K562 (cell line): ENCODE data around the gene ZBTB26. TPM values are rescaled to one million over a fixed set of nuclear protein-coding genes. Genes with fewer than 3 reads are reported as not detected.

ENCODE experiments used
- COPS2 ChIP-seq: fragments of 450-650 bp; conservative IDR thresholded peaks from 2 replicates; pipeline ENCODE4 v1.6.1; 2016; ENCODE audit warnings: mild to moderate bottlenecking, moderate library complexity
- CREBBP ChIP-seq: IDR thresholded peaks from one replicate; pipeline ENCODE4 v1.6.1; 2012; ENCODE audit warnings: low read depth, mild to moderate bottlenecking, control low read depth, inconsistent platforms, low read length
- HLTF ChIP-seq: fragments of 450-650 bp; IDR thresholded peaks from 2 replicates; pipeline ENCODE4 v1.6.1; 2016
- HMG20A ChIP-seq: fragments of 450-650 bp; formaldehyde crosslinking; conservative IDR thresholded peaks from 2 replicates; pipeline ENCODE4 v1.4.0; 2020; ENCODE audit warnings: mild to moderate bottlenecking, mixed read lengths
- HOXB6 ChIP-seq: fragments of 250-450 bp; sonication (Bioruptor Pico); IDR thresholded peaks from 2 replicates; pipeline ENCODE4 v1.5.1; 2022; ENCODE audit warnings: mild to moderate bottlenecking, borderline replicate concordance
- KDM2B ChIP-seq: fragments of 250-450 bp; sonication (Bioruptor Pico); IDR thresholded peaks from 2 replicates; pipeline ENCODE4 v1.8.0; 2021; ENCODE audit warnings: mild to moderate bottlenecking, moderate library complexity
- NR2C1 ChIP-seq, 2 experiments: fragments of 450-650 bp; IDR thresholded peaks; 2 replicates each; pipeline ENCODE4 v1.6.1; 2017; ENCODE audit warnings: mild to moderate bottlenecking in 2 of 2, antibody characterized with exemption in 1 of 2, inconsistent platforms in 1 of 2, missing compliant biosample characterization in 1 of 2, missing genetic modification characterization in 1 of 2
- NRF1 ChIP-seq, 2 experiments: fragments of 450-650 bp; IDR thresholded peaks in 1 of 2; conservative IDR thresholded peaks in 1 of 2; 2 replicates each; pipeline ENCODE4 v1.6.1; 2014; ENCODE audit warnings: mild to moderate bottlenecking in 2 of 2
- PML ChIP-seq: IDR thresholded peaks from 2 replicates; pipeline ENCODE4 v1.6.1; 2012; ENCODE audit warnings: low read length, inconsistent platforms
- SLC30A9 ChIP-seq: fragments of 250-450 bp; sonication (Bioruptor Pico); IDR thresholded peaks from 2 replicates; pipeline ENCODE4 v1.8.0; 2022; ENCODE audit warnings: mild to moderate bottlenecking, moderate library complexity
- ZBTB43 ChIP-seq: sonication (generic); formaldehyde crosslinking; IDR thresholded peaks from 2 replicates; pipeline ENCODE4 v1.8.0; 2023; ENCODE audit warnings: mild to moderate bottlenecking, missing genetic modification reagents
- ZC3H4 ChIP-seq: sonication (generic); formaldehyde crosslinking; IDR thresholded peaks from 2 replicates; pipeline ENCODE4 v1.9.0; 2021; ENCODE audit warnings: missing genetic modification reagents, borderline replicate concordance
- ZNF384 ChIP-seq: IDR thresholded peaks from 2 replicates; pipeline ENCODE4 v1.6.1; 2012; ENCODE audit warnings: low read depth, low read length, improper control_type of control experiment
- ZNF764 ChIP-seq: fragments of 250-450 bp; sonication (Bioruptor Pico); IDR thresholded peaks from 2 replicates; pipeline ENCODE4 v1.4.0; 2020; ENCODE audit warnings: low read depth, mild to moderate bottlenecking, moderate library complexity
- polyA plus RNA-seq, 8 experiments: library from polyadenylated mRNA; depleted of rRNA in 4 of 8; stranded (reverse) in 5 of 8; unstranded in 3 of 8; fragments of >200 nt; fragmentation: Nextera tagmentation in 2 of 8; fragmentation: Illumina TruSeq in 1 of 8; extraction: Ambion mirVana in 2 of 8; extraction: Trizol in 1 of 8; gene quantifications; 2 replicates each; pipeline versions ENCODE4 v1.2.1 to v1.2.3, GENCODE V29; 2011 to 2014; ENCODE audit warnings: inconsistent platforms in 1 of 8, missing spikeins in 1 of 8
- total RNA-seq, 7 experiments: library from RNA; depleted of rRNA in 6 of 7; stranded (reverse); fragments of >200 nt in 6 of 7; fragmentation: Illumina TruSeq in 2 of 7; extraction: Trizol in 2 of 7; gene quantifications; 2 replicates each; pipeline versions ENCODE4 v1.2.1 to v1.2.3, GENCODE V29; 2011 to 2021; ENCODE audit warnings: low replicate concordance in 1 of 7
- TF ChIP-seq, protein P1 (sequence below): fragments of 250-450 bp; sonication (Bioruptor Pico); IDR thresholded peaks from 2 replicates; pipeline ENCODE4 v1.5.1; 2021; ENCODE audit warnings: mild to moderate bottlenecking
- TF ChIP-seq, protein P2 (sequence below): fragments of 250-450 bp; sonication (Bioruptor Pico); IDR thresholded peaks from 2 replicates; pipeline ENCODE4 v1.5.0; 2021; ENCODE audit warnings: mild to moderate bottlenecking, moderate library complexity

Gene ZBTB26
- total and polyA plus RNA-seq, 9 of the 15 experiments (the other 6 are each of a cell fraction or from before 2014, with no cell fraction given), result 2.4 to 20.7 (median 5.0) TPM

- TF ChIP-seq ZBTB43 (CRISPR knock-in tag), result no peak
- TF ChIP-seq HLTF, result 0 out of 2 replicates have a peak, but pooled peaks have one; percentile 67
- TF ChIP-seq NRF1 (conservative IDR thresholded peaks at IDR 0.05 in 1 of 2, IDR thresholded peaks at IDR 0.05 in 1 of 2), result 0 out of 4 replicates have a peak, but pooled peaks have one; percentile 5 to 24
- no peak for TF ChIP-seq ZC3H4 (CRISPR knock-in tag)
- TF ChIP-seq SLC30A9 (CRISPR knock-in tag), result no peak
- TF ChIP-seq HMG20A (CRISPR knock-in tag), result no peak
- TF ChIP-seq HOXB6, result no peak
- no peak for TF ChIP-seq COPS2
- TF ChIP-seq, protein P1, sequence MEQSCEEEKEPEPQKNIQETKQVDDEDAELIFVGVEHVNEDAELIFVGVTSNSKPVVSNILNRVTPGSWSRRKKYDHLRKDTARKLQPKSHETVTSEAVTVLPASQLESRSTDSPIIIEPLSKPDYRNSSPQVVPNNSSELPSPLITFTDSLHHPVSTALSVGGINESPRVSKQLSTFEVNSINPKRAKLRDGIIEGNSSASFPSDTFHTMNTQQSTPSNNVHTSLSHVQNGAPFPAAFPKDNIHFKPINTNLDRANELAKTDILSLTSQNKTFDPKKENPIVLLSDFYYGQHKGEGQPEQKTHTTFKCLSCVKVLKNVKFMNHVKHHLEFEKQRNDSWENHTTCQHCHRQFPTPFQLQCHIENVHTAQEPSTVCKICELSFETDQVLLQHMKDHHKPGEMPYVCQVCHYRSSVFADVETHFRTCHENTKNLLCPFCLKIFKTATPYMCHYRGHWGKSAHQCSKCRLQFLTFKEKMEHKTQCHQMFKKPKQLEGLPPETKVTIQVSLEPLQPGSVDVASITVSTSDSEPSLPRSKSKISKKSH (CRISPR knock-in tag), result no peak
- TF ChIP-seq NR2C1 (IDR thresholded peaks at IDR 0.05), result peak; percentile 99
- peak; percentile 100 for TF ChIP-seq NR2C1 (tag; IDR thresholded peaks at IDR 0.05)
- no peak for TF ChIP-seq ZNF384
- TF ChIP-seq CREBBP, result no peak
- no peak for TF ChIP-seq ZNF764 (CRISPR knock-in tag)
- TF ChIP-seq, protein P2, sequence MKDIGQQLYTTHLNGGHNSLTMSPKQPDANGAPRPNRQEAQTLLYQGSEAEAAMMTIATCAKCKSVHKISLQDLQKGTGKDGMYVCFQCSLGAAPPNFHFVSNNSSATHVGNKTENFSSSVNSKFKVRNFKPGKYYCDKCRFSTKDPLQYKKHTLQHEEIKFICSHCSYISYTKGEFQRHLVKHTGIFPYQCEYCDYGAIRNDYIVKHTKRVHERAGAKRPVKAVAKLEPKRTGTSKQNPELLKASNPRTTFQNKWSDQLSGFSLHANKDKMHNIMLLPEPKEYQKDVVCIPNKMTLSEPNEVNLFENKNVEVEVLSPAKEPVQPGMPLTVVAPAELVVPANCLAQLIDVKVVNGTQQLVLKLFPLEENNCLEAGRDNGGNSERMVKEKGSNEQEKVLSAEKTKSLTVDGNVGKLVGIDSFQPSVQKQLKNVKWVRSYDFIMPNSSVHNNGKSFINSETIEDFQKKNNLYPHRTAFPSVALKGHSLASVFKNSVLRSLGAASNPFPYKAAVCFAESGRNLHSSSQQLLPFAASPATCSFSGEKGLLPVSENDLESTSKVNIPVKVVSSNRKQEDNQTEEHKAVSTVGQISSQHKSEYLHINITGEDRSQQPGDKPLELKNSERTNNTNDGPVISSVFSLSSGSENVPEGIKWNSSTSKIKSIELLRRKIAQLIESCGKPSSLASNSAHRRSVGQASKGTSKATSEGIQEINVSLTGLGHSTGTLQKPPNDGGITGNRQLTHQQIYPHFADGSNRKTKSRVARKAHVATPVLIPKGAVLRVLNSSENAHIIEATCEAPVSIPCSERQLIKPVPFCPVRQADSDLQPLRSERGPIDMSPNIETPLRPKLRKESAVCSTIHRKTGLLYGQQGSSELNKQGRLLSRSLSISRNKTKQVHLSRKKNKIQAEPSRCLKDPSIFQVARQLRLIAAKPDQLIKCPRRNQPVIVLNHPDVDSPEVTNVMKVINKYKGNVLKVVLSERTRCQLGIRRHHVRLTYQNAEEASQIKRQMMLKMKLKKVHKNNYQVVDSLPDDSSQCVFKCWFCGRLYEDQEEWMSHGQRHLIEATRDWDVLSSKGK (CRISPR knock-in tag), result no peak
- peak; percentile 71; the same call in 1 of the 2 replicates for TF ChIP-seq PML
- TF ChIP-seq KDM2B (CRISPR knock-in tag), result no peak
These were observed 18.2 kb downstream of the ZBTB26 start, which contains the start of gene ZBTB6 (continued) for GRCh38 chr9:122912964-122913673.
